ENCODE measurements around the gene VPS33B.
"Not testable (repeated sequence)": the region's sequence is repeated elsewhere in the genome, so short reads cannot be mapped to it uniquely, and the experiment has no call there.

VPS33B gene

DNA sequence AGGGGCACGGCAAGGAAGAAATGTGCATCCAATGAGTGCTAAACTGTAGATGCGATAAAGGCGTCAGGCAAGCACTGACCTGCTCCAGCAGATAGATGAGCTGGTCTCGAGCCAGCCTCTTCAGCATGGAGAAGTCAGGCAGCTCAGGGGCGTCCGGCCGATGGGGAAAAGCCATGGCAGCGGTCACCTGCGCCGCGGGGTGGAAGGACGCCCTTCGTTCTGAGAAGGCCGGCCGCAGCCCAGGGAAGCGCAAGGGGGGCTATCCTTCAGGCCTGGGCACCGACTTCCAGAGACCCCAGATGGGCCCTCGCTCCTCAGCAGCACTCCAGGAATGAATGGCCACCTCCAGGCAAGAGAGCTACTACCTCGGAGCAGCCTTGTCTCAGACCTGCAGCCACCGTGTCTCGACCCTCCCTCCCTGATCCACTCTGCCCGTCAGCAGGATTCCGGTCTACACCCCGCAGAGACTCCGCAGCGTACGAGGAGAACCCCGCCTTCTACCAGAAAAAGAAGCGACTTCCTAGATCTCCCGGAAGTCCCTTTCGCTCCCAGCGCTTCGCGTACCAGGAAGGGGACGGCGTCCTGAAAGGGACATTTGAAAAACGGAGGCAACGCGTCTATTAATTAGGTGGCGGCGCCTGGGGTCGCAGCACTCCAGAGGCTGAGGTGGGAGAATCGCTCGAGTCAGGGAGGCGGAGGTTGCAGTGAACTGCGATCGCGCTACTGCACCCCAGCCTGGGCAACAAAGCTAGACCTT, at the start of gene VPS33B:
Gene VPS33B, minus strand, starts transcription at position 520 of the 757 bp plus-strand sequence. Its CDS starts 345 bp downstream, at position 175.
- in situ Hi-C loops (cut with MboI; ENCODE audit: low pct_unique_long_range_greater_than_20kb, low sequenced_read_pairs), result no loop called here
- DNase-seq, result peak; percentile 88

DNA sequence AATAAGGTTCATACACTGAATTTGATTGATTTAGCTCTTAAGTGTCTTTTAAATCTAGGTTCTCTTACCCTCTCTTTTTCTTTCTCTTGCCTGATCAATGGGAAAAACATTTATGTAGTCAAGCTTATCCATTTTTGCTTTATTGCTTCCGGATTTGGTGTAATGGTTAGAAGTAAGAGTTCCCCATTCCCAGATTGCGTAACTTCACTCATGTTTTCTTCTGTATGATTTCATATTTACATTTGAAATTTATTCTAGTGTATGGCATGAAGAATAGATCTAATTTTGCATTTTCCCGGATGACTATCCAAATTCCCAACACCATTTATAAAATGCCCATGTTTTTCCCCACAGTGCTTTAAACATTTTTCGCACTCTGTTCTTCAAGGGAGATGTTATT, 49.8 kb upstream of the VPS33B start:
- DNase-seq, result peak; percentile 37
- in situ Hi-C loops (cut with MboI; ENCODE audit: low pct_unique_long_range_greater_than_20kb, low sequenced_read_pairs), result no loop called here

DNA sequence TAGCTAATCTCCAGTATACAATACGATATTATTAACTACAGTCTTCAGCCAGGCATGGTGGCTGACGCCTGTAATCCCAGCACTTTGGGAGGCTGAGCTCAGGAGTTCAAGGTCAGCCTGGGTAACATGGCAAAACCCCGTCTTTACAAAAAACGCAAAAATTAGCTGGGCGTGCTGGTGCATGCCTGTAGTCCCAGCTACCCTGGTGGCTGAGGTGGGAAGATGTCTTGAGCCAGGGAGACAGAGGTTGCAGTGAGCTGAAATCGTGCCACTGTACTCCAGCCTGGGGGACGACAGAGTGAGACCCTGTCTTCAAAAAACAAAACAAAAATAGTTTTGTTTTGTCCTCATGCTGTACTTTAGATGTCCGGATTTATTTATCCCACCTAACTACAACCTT, 48.5 kb upstream of the VPS33B start:
- in situ Hi-C loops (cut with MboI; ENCODE audit: low pct_unique_long_range_greater_than_20kb, low sequenced_read_pairs), result no loop called here
- no peak for DNase-seq

- in situ Hi-C loops (cut with MboI; ENCODE audit: low pct_unique_long_range_greater_than_20kb, low sequenced_read_pairs), result no loop called here
Observed at GRCh38 chr15:91068966-91069365, 46.6 kb upstream of the VPS33B start.

GRCh38 chr15:91068436-91068835, 46.0 kb upstream of the VPS33B start:
- DNase-seq, result no peak
- in situ Hi-C loops (cut with MboI; ENCODE audit: low pct_unique_long_range_greater_than_20kb, low sequenced_read_pairs), result no loop called here

More at GRCh38 chr15:91068966-91069365, 46.6 kb upstream of the VPS33B start:
- no peak for DNase-seq

GRCh38 chr15:91067036-91067435, 44.6 kb upstream of the VPS33B start:
- in situ Hi-C loops (cut with MboI; ENCODE audit: low pct_unique_long_range_greater_than_20kb, low sequenced_read_pairs), result no loop called here
- no peak for DNase-seq

- no peak for DNase-seq
- in situ Hi-C loops (cut with MboI; ENCODE audit: low pct_unique_long_range_greater_than_20kb, low sequenced_read_pairs), result no loop called here
Observed at GRCh38 chr15:91065505-91065904, 43.1 kb upstream of the VPS33B start.

GRCh38 chr15:91061997-91062396, 39.6 kb upstream of the VPS33B start:
- no peak for DNase-seq
- in situ Hi-C loops (cut with MboI; ENCODE audit: low pct_unique_long_range_greater_than_20kb, low sequenced_read_pairs), result no loop called here

DNA sequence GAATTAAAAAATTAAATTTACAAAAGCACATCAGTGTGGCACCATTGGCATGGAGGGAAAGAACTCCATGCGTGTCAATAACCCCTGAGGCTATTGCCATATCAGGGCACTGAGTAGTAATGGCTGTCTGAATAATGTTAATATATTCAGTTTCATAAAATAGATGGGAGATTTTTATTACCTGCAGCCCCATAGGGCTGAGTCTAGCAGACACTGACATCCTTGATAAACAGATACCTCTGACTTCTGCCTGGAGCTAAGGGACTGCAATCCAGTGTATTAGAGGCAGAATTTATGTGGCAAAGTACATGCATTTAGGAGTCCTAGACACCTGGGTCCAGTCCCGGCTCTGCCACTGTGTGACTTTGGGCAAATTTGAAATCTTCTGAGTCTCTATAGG, 38.8 kb upstream of the VPS33B start:
- in situ Hi-C loops (cut with MboI; ENCODE audit: low pct_unique_long_range_greater_than_20kb, low sequenced_read_pairs), result no loop called here
- no peak for DNase-seq

DNA sequence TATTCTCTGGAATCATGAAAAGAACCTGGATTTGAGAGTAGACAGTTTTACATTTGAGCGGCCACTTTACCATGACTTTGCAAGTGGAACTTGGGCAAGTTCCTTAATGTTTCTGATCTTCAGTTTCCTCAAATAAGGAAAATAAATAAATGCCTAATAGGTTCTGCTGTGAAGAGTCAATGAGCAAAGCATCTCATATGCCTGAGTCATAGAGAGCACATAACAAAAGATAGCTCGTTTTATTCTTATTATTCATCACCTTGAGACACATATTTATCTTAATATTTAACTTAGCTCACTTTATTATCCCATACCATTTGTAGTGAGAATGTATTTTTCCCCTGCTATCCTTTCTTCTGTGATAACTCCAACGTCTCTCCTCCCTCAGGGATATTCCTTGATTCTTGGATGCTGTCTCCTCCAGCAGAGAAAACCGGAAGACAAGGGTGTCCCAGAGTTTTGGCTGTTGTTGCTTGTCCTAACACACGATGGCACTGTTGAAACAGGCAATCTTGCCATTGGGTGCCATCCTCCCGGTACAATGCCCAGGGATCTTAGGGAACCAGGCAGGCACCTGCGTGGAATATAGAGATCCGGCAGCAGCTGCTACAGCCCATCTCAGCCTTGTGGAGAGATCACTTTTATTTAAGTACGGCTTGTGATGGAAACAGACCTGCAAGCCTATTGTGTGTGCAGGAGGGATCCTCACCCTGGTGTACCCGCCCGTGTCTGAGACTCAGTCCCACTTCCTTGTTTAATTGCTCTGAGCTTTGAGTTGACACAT, 33.3 kb upstream of the VPS33B start:
- in situ Hi-C loops (cut with MboI; ENCODE audit: low pct_unique_long_range_greater_than_20kb, low sequenced_read_pairs), result loop anchor here (10.0 kb wide), 1 partner anchor 219 kb away; no protein-coding TSS in a partner anchor
- peak; percentile 77 for DNase-seq

DNA sequence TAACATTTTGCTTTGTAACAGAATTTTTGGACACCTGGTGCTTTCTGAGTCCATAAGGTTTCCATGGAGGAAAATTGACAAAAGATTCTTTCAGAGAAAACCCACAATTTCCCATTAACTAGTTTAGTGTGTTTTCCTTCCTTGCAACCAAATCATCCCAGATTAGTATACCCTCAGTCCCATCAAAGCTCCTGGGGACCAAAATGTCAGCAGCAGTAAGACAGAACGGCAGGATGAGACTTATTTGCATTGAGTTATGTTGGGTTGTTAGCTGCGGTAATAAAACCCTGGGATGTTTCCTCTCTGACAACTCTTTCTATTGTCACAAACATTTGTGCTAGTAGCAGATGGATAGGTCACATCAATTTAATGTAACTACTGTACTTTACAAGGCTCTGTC, 32.4 kb upstream of the VPS33B start:
- no peak for DNase-seq
- in situ Hi-C loops (cut with MboI; ENCODE audit: low pct_unique_long_range_greater_than_20kb, low sequenced_read_pairs), result loop anchor here (10.0 kb wide), 1 partner anchor 220 kb away; no protein-coding TSS in a partner anchor

- no peak for DNase-seq
- in situ Hi-C loops (cut with MboI; ENCODE audit: low pct_unique_long_range_greater_than_20kb, low sequenced_read_pairs), result loop anchor here (10.0 kb wide), 1 partner anchor 224 kb away; no protein-coding TSS in a partner anchor
Observed at GRCh38 chr15:91051248-91051647, 28.9 kb upstream of the VPS33B start.

- DNase-seq, result no peak
- in situ Hi-C loops (cut with MboI; ENCODE audit: low pct_unique_long_range_greater_than_20kb, low sequenced_read_pairs), result loop anchor here (10.0 kb wide), 1 partner anchor 225 kb away; no protein-coding TSS in a partner anchor
Observed at GRCh38 chr15:91050128-91050455, 27.7 kb upstream of the VPS33B start.

- DNase-seq, result peak; percentile 82
- in situ Hi-C loops (cut with MboI; ENCODE audit: low pct_unique_long_range_greater_than_20kb, low sequenced_read_pairs), result loop anchor here (10.0 kb wide), 1 partner anchor 225 kb away; no protein-coding TSS in a partner anchor
Observed at GRCh38 chr15:91049378-91050127, 27.2 kb upstream of the VPS33B start.

GRCh38 chr15:91047545-91048199, 25.3 kb upstream of the VPS33B start:
- peak; percentile 69 for DNase-seq
- in situ Hi-C loops (cut with MboI; ENCODE audit: low pct_unique_long_range_greater_than_20kb, low sequenced_read_pairs), result no loop called here

- DNase-seq; in situ Hi-C loops (cut with MboI; ENCODE audit: low pct_unique_long_range_greater_than_20kb, low sequenced_read_pairs): not testable (repeated sequence)
Observed at GRCh38 chr15:91046056-91046455, 23.7 kb upstream of the VPS33B start.

DNA sequence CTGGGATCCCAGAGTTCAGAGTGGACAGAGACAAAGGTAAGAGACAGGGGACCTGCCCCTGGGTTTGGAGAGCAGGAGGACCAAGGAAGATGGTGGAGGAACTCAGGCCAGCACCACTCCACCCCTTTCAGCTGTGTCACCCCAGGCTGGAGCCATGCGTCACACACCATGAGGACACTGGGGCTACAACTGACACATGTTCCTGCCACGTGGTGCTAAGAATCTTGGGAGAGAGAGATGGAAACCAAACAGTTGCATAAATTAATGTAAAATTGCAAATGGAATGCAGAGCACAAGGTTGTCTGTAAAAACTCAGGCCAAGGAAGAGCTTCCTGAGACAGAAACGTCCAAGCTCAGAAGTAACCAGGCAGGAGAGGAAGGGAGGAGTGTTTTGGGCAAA, 22.7 kb upstream of the VPS33B start:
- DNase-seq, result no peak
- in situ Hi-C loops (cut with MboI; ENCODE audit: low pct_unique_long_range_greater_than_20kb, low sequenced_read_pairs), result no loop called here

DNA sequence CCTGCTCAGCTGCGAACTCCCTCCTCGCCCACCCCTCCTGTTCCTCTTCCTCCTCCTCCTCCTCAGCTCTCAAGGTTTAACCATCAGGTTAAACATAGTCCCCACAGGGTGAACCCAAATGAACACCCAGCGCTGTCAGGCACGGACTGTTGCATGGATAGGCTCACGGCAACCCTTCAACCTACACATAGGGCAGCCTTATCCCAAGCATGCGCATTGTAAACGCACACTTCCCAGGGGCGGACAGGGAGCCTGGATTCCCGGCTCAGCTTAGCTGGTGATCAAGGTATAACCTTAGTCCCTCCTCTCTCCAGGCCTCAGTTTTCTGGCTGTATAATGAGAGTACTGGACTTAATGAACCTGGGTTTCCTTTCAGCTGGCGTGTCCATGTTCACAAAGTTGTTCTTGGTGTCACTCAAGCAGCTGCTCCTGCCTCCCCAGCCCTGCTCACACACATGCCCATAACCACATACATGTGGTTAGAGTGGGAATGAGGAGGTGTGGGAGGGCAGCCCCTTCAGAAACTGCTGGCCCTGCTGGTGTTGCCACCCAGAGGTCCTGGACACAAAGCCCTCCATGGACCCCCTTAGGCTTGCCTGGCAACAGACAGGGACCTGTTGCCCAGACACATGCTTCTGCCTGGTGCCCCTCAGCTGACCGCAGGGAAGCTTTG, 20.9 kb upstream of the VPS33B start:
- in situ Hi-C loops (cut with MboI; ENCODE audit: low pct_unique_long_range_greater_than_20kb, low sequenced_read_pairs), result no loop called here
- DNase-seq, result no peak

DNA sequence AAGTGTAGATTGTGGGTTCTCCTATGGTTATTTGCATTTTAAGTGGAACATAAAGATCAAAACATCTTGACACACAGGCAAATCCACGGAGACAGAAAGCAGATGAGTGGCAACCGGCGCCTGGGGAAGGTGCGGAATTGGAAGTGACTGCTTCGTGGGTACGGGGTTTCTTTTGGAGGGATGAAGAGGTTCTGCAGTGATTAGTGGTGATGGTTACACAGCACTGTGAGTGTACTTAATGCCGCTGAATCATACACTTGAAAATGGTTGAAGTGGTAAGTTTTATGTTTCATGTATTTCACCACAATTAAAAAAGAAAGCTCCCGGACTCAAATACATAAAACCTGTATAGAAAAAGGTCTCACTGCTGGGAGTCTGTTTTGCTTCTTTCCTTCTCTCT, 18.5 kb upstream of the VPS33B start:
- in situ Hi-C loops (cut with MboI; ENCODE audit: low pct_unique_long_range_greater_than_20kb, low sequenced_read_pairs), result no loop called here

More for the DNA sequence above, 18.5 kb upstream of the VPS33B start:
- no peak for DNase-seq
